Mammary epithelial cell (primary cell): ENCODE data around the gene APOBEC3C.

Experiments
- EZH2 ChIP-seq: IDR thresholded peaks from 2 replicates; pipeline ENCODE4 v1.6.1; 2012; ENCODE audit warnings: low read length, inconsistent platforms, borderline replicate concordance
- TF ChIP-seq, protein P1 (sequence below), 2 donors: IDR thresholded peaks in 1 of 2; conservative IDR thresholded peaks in 1 of 2; 2 replicates each; pipeline ENCODE4 v1.5.1; 2011 to 2012; ENCODE audit warnings: inconsistent platforms in 2 of 2, low read length in 2 of 2, mild to moderate bottlenecking in 2 of 2, control low read depth in 1 of 2, low read depth in 1 of 2; ENCODE audit not compliant: insufficient read depth in 1 of 2; ENCODE audit errors: extremely low read depth in 1 of 2

- TF ChIP-seq, protein P1, sequence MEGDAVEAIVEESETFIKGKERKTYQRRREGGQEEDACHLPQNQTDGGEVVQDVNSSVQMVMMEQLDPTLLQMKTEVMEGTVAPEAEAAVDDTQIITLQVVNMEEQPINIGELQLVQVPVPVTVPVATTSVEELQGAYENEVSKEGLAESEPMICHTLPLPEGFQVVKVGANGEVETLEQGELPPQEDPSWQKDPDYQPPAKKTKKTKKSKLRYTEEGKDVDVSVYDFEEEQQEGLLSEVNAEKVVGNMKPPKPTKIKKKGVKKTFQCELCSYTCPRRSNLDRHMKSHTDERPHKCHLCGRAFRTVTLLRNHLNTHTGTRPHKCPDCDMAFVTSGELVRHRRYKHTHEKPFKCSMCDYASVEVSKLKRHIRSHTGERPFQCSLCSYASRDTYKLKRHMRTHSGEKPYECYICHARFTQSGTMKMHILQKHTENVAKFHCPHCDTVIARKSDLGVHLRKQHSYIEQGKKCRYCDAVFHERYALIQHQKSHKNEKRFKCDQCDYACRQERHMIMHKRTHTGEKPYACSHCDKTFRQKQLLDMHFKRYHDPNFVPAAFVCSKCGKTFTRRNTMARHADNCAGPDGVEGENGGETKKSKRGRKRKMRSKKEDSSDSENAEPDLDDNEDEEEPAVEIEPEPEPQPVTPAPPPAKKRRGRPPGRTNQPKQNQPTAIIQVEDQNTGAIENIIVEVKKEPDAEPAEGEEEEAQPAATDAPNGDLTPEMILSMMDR (conservative IDR thresholded peaks at IDR 0.05 in 1 of 2, IDR thresholded peaks at IDR 0.05 in 1 of 2; ENCODE audit: extremely low read depth in 1 of 2, insufficient read depth in 1 of 2, low read depth in 1 of 2, low read length in 2 of 2), result no peak
- TF ChIP-seq EZH2, result no peak
Observed at GRCh38 chr22:38996105-38996504, 18.0 kb upstream of the APOBEC3C start.
